Measurements from ENCODE around the gene RAB40B. TPM values are rescaled to one million over a fixed set of nuclear protein-coding genes. Genes with fewer than 3 reads are reported as not detected.

RAB40B gene
- total RNA-seq, 1 donor from 2014 or later, result 29.2 TPM

DNA sequence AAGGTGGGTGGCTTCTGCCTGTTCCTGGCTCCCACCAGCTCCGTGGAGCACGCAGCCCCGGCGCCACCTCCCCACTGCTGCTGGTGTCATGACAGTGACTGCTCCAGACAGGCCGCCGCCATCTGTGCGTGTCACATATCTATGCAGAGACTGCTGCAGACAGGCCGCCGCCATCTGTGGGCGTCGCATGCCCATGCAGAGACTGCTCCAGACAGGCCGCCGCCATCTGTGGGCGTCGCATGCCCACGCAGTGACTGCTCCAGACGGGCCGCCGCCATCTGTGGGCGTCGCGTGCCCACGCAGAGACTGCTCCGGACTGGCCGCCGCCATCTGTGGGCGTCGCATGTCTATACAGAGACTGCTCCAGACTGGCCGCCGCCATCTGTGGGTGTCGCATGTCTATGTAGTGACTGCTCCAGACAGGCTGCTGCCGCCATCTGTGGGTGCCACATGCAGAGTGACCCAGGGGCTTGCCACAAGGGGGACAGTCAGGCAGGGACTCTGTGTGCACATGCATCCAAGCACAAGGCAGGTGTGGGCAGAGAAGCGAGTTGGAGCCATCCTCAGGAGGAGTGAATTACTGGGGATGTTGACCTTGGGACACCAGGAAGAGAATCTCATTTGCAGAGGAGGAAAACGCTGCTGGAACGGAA, 14.7 kb upstream of the RAB40B start:
- intact Hi-C loops (cut with DNase I), result no loop called here
- H3K27ac ChIP-seq, result no peak overlapping the region
- TF ChIP-seq POLR2A (IDR thresholded peaks at IDR 0.05) (no peak), CTCF (IDR thresholded peaks at IDR 0.05) (no peak), POLR2AphosphoS5 (IDR thresholded peaks at IDR 0.05; ENCODE audit: insufficient read depth in 1 of 2, low read depth in 1 of 2) (no peak)
- no peak overlapping the region for H3K4me3 ChIP-seq
- no peaks in the 10 kb centered on the region for H3K9me3 ChIP-seq
- H3K4me1 ChIP-seq, result peaks cover 20% of the 10 kb centered on the region
- H3K36me3 ChIP-seq, result no peaks in the 10 kb centered on the region
- DNase-seq (ENCODE audit: extremely low spot score in 2 of 2), result no peak
- no peaks in the 10 kb centered on the region for H3K27me3 ChIP-seq

- H3K4me3 ChIP-seq, result no peak overlapping the region
- no peaks in the 10 kb centered on the region for H3K36me3 ChIP-seq
- H3K27me3 ChIP-seq, result no peaks in the 10 kb centered on the region
- intact Hi-C loops (cut with DNase I), result no loop called here
- H3K9me3 ChIP-seq, result no peaks in the 10 kb centered on the region
- no peak overlapping the region for H3K27ac ChIP-seq
- peaks cover under 1% of the 10 kb centered on the region for H3K4me1 ChIP-seq
- no peak for DNase-seq (ENCODE audit: extremely low spot score in 2 of 2)
- no peak for TF ChIP-seq POLR2AphosphoS5 (IDR thresholded peaks at IDR 0.05; ENCODE audit: insufficient read depth in 1 of 2, low read depth in 1 of 2)
- TF ChIP-seq CTCF (IDR thresholded peaks at IDR 0.05), result no peak
- no peak for TF ChIP-seq POLR2A (IDR thresholded peaks at IDR 0.05)
Observed at GRCh38 chr17:82710499-82711232, 12.2 kb upstream of the RAB40B start.

DNA sequence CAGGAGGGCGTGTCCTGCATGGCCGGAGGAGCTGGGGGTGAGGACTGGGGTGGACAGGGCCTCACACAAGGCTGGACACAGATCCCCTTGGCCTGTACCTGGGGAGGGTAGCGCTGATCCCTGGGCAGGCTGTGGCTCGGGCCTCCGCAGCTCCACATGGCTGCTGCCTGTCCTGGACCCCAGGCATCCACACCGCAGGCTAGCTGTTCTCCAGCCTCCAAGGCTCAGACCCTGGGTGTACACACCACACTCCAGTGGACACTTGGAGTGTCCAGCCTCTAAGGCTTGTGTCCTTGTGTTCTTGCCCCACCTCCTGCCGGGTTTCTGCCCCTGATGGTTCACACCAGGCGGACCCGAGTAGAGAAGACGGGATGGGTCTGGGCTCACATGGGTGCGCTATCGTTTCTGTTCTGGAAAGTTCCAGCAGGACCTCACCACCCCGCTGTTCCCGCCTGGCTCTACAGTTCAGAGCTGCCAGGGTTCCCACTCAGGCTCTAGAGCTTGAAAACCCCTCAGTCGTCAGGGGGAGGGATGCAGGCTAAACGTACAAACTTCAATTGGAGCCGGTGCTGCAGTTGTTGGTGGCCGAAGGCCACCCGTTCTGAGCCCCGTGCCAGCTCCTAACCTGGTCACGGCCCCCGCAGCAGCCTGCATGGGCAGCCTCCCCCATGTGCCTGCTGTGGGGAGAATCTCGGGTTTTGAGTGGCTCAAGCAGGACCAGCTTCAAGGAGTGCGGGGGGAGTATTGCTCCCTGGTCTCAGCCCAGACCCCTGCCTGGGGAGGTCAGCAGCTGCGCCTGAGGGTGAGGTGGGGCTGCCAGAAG, 11.4 kb upstream of the RAB40B start:
- Histone ChIP-seq H3K4me1 (no peaks in the 10 kb centered on the region), H3K9me3 (no peaks in the 10 kb centered on the region), H3K4me3 (no peak overlapping the region), H3K36me3 (no peaks in the 10 kb centered on the region), H3K27me3 (no peaks in the 10 kb centered on the region), H3K27ac (no peak overlapping the region)
- intact Hi-C loops (cut with DNase I), result no loop called here
- no peak for DNase-seq (ENCODE audit: extremely low spot score in 2 of 2)
- TF ChIP-seq POLR2A (IDR thresholded peaks at IDR 0.05) (no peak), CTCF (IDR thresholded peaks at IDR 0.05) (no peak), POLR2AphosphoS5 (IDR thresholded peaks at IDR 0.05; ENCODE audit: insufficient read depth in 1 of 2, low read depth in 1 of 2) (no peak)

DNA sequence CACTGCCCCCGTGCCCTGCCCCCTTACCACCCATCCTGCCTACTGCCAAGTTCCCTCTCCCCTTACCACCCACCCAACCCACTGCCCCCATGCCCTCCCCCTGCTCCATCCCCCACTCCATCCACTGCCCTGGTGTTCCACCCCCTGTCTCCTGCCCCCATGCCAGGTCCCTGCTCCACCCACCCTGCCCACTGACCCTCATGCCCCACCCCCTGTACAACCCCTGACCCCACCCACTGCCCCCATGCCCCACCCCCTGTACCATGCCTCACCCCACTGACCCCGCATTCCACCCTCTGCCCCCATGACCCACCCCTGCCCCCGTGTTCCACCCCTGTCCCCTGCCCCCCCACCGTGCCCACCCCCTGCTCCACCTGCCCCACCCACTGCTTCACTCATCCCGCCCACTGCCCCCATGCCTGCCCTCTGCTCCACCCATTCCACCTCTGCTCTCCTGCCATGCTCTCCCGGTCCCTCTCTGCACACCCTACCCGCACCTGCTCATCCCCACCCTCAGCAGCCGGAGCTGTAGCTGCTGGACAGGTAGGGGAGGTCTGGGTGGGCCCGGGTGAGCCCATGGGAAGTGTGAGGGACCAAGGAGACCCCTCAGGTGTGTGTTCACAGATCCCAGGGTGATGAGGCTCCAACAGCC, 10.7 kb upstream of the RAB40B start:
- intact Hi-C loops (cut with DNase I), result no loop called here
- no peak overlapping the region for H3K4me3 ChIP-seq

More for the DNA sequence above, 10.7 kb upstream of the RAB40B start:
- TF ChIP-seq CTCF (IDR thresholded peaks at IDR 0.05), result no peak
- TF ChIP-seq POLR2AphosphoS5 (IDR thresholded peaks at IDR 0.05; ENCODE audit: insufficient read depth in 1 of 2, low read depth in 1 of 2), result no peak
- no peak for TF ChIP-seq POLR2A (IDR thresholded peaks at IDR 0.05)
- no peak overlapping the region for H3K27ac ChIP-seq
- no peaks in the 10 kb centered on the region for H3K9me3 ChIP-seq
- no peaks in the 10 kb centered on the region for H3K27me3 ChIP-seq
- H3K36me3 ChIP-seq, result no peaks in the 10 kb centered on the region
- H3K4me1 ChIP-seq, result no peaks in the 10 kb centered on the region
- no peak for DNase-seq (ENCODE audit: extremely low spot score in 2 of 2)

All from vagina (tissue), 2 donors.